WTC11 (cell line): ENCODE results near the gene BRCA1. TPM values are rescaled to one million over a fixed set of nuclear protein-coding genes. Genes with fewer than 3 reads are reported as not detected.

Experiments
- ATAC-seq: fragments of 200-7000 bp; cut with Tn5 transposase; 2 replicates; pipeline ENCODE4 v1.10.0; 2021; ENCODE audit warnings: mild to moderate bottlenecking, moderate library complexity
- CTCF ChIA-PET: fragments of 300-600 bp; sonication (Branson Sonifier 250); formaldehyde crosslinking; loops from one replicate; lab custom pipeline; 2021; ENCODE audit warnings: antibody characterized with exemption; lab: Charles Lee
- POLR2A ChIA-PET: fragments of 350-600 bp; sonication (Branson Sonifier 250); formaldehyde crosslinking; loops from one replicate; lab custom pipeline; 2021; ENCODE audit warnings: antibody characterized with exemption; lab: Charles Lee
- DNase-seq: peaks from one replicate; pipeline ENCODE4 v3.0.0; 2021; ENCODE audit warnings: low spot score
- H3K27ac Mint-ChIP-seq: 2 replicates; pipeline ENCODE4 v1.8.0; 2021; ENCODE audit warnings: mixed read lengths
- H3K27me3 Mint-ChIP-seq: 2 replicates; pipeline ENCODE4 v1.8.0; 2021; ENCODE audit warnings: low read depth, mild to moderate bottlenecking, moderate library complexity, mixed read lengths
- H3K36me3 Mint-ChIP-seq: 2 replicates; pipeline ENCODE4 v1.8.0; 2021; ENCODE audit warnings: mixed read lengths
- H3K4me1 Mint-ChIP-seq: 2 replicates; pipeline ENCODE4 v1.8.0; 2022; ENCODE audit warnings: mixed read lengths
- H3K4me3 Mint-ChIP-seq: 2 replicates; pipeline ENCODE4 v1.8.0; 2021; ENCODE audit warnings: mild to moderate bottlenecking, moderate library complexity, mixed read lengths
- H3K9me3 Mint-ChIP-seq: 2 replicates; pipeline ENCODE4 v1.8.0; 2021; ENCODE audit warnings: mixed read lengths
- AR ChIP-seq: fragments of 250-450 bp; sonication (Bioruptor Pico); IDR thresholded peaks from 2 replicates; pipeline ENCODE4 v1.9.0; 2021; ENCODE audit warnings: mild to moderate bottlenecking
- ARID4B ChIP-seq: sonication (generic); formaldehyde crosslinking; IDR thresholded peaks from 2 replicates; pipeline ENCODE4 v1.8.0; 2023; ENCODE audit warnings: missing genetic modification reagents, mild to moderate bottlenecking, borderline replicate concordance
- ATF1 ChIP-seq: sonication (generic); formaldehyde crosslinking; IDR thresholded peaks from 2 replicates; pipeline ENCODE4 v1.8.1; 2023; ENCODE audit warnings: mild to moderate bottlenecking, moderate library complexity, missing genetic modification reagents
- ATF2 ChIP-seq: sonication (generic); formaldehyde crosslinking; IDR thresholded peaks from 2 replicates; pipeline ENCODE4 v1.8.1; 2022; ENCODE audit warnings: low read depth, missing genetic modification reagents, borderline replicate concordance
- CDX4 ChIP-seq: fragments of 250-450 bp; sonication (Bioruptor Pico); IDR thresholded peaks from 2 replicates; pipeline ENCODE4 v1.9.0; 2021; ENCODE audit warnings: moderate library complexity, mild to moderate bottlenecking, inconsistent platforms, borderline replicate concordance
- CREM ChIP-seq: sonication (generic); formaldehyde crosslinking; IDR thresholded peaks from 2 replicates; pipeline ENCODE4 v1.8.1; 2022; ENCODE audit warnings: mild to moderate bottlenecking, missing genetic modification reagents, moderate library complexity
- FOXJ3 ChIP-seq: sonication (generic); formaldehyde crosslinking; IDR thresholded peaks from 2 replicates; pipeline ENCODE4 v1.9.0; 2021; ENCODE audit warnings: missing genetic modification reagents, mild to moderate bottlenecking, borderline replicate concordance
- GTF2I ChIP-seq: fragments of 250-450 bp; sonication (Bioruptor Pico); conservative IDR thresholded peaks from 2 replicates; pipeline ENCODE4 v1.4.0; 2021; ENCODE audit warnings: mild to moderate bottlenecking
- MLX ChIP-seq: sonication (generic); formaldehyde crosslinking; IDR thresholded peaks from 2 replicates; pipeline ENCODE4 v1.8.1; 2023; ENCODE audit warnings: mild to moderate bottlenecking, missing genetic modification reagents, moderate library complexity
- PREB ChIP-seq: sonication (generic); formaldehyde crosslinking; IDR thresholded peaks from 2 replicates; pipeline ENCODE4 v1.8.1; 2022; ENCODE audit warnings: mild to moderate bottlenecking, missing genetic modification reagents, moderate library complexity, borderline replicate concordance
- RORB ChIP-seq: fragments of 250-450 bp; sonication (Bioruptor Pico); IDR thresholded peaks from 2 replicates; pipeline ENCODE4 v1.9.0; 2021; ENCODE audit warnings: mild to moderate bottlenecking
- TEAD1 ChIP-seq: sonication (generic); formaldehyde crosslinking; IDR thresholded peaks from 2 replicates; pipeline ENCODE4 v1.8.0; 2022; ENCODE audit warnings: mild to moderate bottlenecking, missing genetic modification reagents
- ZNF219 ChIP-seq: sonication (generic); formaldehyde crosslinking; IDR thresholded peaks from 2 replicates; pipeline ENCODE4 v1.8.0; 2023; ENCODE audit warnings: missing genetic modification reagents, mild to moderate bottlenecking, borderline replicate concordance
- ZNF232 ChIP-seq: sonication (generic); formaldehyde crosslinking; IDR thresholded peaks from 2 replicates; pipeline ENCODE4 v1.8.0; 2022; ENCODE audit warnings: mild to moderate bottlenecking, missing genetic modification reagents
- ZNF263 ChIP-seq: sonication (generic); formaldehyde crosslinking; IDR thresholded peaks from 2 replicates; pipeline ENCODE4 v1.8.1; 2022; ENCODE audit warnings: low read depth, mild to moderate bottlenecking, moderate library complexity, missing genetic modification reagents
- ZNF512 ChIP-seq: sonication (generic); formaldehyde crosslinking; IDR thresholded peaks from 2 replicates; pipeline ENCODE4 v1.8.1; 2022; ENCODE audit warnings: missing genetic modification reagents, borderline replicate concordance
- total RNA-seq: library from RNA; stranded (reverse); gene quantifications from 3 replicates; pipeline ENCODE4 v1.2.3, GENCODE V29; 2021

Gene BRCA1
- total RNA-seq, 1 experiment from 2014 or later = 37.8 TPM

GRCh38 chr17:43014649-43015542 is 110.3 kb downstream of the BRCA1 start (continued):
- TF ChIP-seq ARID4B (CRISPR knock-in tag) = no peak

GRCh38 chr17:43014020-43014648 is 111.0 kb downstream of the BRCA1 start:
- no peak overlapping the region for H3K4me3 Mint-ChIP-seq
- no peaks in the 10 kb centered on the region for H3K9me3 Mint-ChIP-seq
- peaks cover 25% of the 10 kb centered on the region for H3K36me3 Mint-ChIP-seq
- no peak for DNase-seq
- peaks cover 30% of the 10 kb centered on the region for H3K4me1 Mint-ChIP-seq
- CTCF ChIA-PET = interaction anchor here (0.9 to 4.3 kb wide), 4 partner anchors 10 to 194 kb away, joined by 3 to 19 read pairs (median 4); partner anchors contain the start of genes BECN1 and RPL27
- TF ChIP-seq MLX (CRISPR knock-in tag) (no peak), ZNF219 (no peak), ATF1 (CRISPR knock-in tag) (no peak), ZNF512 (CRISPR knock-in tag) (no peak)
- POLR2A ChIA-PET = interaction anchor here (1.0 kb wide), 1 partner anchor 12 kb away, joined by 3 read pairs; no protein-coding TSS in a partner anchor
- no peaks in the 10 kb centered on the region for H3K27me3 Mint-ChIP-seq
- peak overlapping the region; percentile 62; the same call in 1 of the 2 replicates for H3K27ac Mint-ChIP-seq
- no peak for ATAC-seq

GRCh38 chr17:43013296-43013695 is 111.9 kb downstream of the BRCA1 start:
- Mint-ChIP-seq H3K27me3 (no peaks in the 10 kb centered on the region), H3K27ac (0 out of 2 replicates have a peak overlapping the region, but pooled peaks have one; percentile 12), H3K4me1 (peaks cover 30% of the 10 kb centered on the region), H3K36me3 (peaks cover 20% of the 10 kb centered on the region), H3K9me3 (no peaks in the 10 kb centered on the region), H3K4me3 (no peak overlapping the region)
- no peak for DNase-seq
- no peak for ATAC-seq
- ChIA-PET POLR2A (interaction anchor here (0.5 to 1.8 kb wide), 2 partner anchors 15 to 280 kb away, joined by 5 to 6 read pairs; no protein-coding TSS in a partner anchor), CTCF (interaction anchor here (0.6 to 4.3 kb wide), 5 partner anchors 11 to 201 kb away, joined by 3 to 19 read pairs (median 3); partner anchors contain the start of genes BECN1 and RPL27)
- TF ChIP-seq PREB (CRISPR knock-in tag) (no peak), CREM (CRISPR knock-in tag) (no peak), ZNF232 (CRISPR knock-in tag) (no peak), ATF2 (CRISPR knock-in tag) (no peak), ZNF263 (CRISPR knock-in tag) (no peak), CDX4 (no peak), RORB (no peak), GTF2I (CRISPR knock-in tag) (no peak), TEAD1 (CRISPR knock-in tag) (no peak), AR (no peak), FOXJ3 (CRISPR knock-in tag) (no peak)
